Muscle layer of colon (tissue), 2 donors: ENCODE results near the gene ZNF746.
"Not testable (repeated sequence)": the region's sequence is repeated elsewhere in the genome, so short reads cannot be mapped to it uniquely, and the experiment has no call there.

Experiments
- H3K27ac ChIP-seq: one replicate; pipeline ENCODE4 v1.7.0; 2013; ENCODE audit warnings: low read depth, mild to moderate bottlenecking, low read length, moderate library complexity
- H3K27me3 ChIP-seq, 2 donors: one replicate each; pipeline ENCODE4 v1.7.0; 2013; ENCODE audit warnings: low read length in 2 of 2, mild to moderate bottlenecking in 2 of 2; ENCODE audit not compliant: insufficient read depth in 2 of 2, control insufficient read depth in 1 of 2
- H3K36me3 ChIP-seq: one replicate; pipeline ENCODE4 v1.7.0; 2013; ENCODE audit warnings: mild to moderate bottlenecking, low read length; ENCODE audit not compliant: insufficient read depth
- H3K4me1 ChIP-seq: one replicate; pipeline ENCODE4 v1.7.0; 2013; ENCODE audit warnings: mild to moderate bottlenecking, low read length; ENCODE audit not compliant: insufficient read depth
- H3K4me3 ChIP-seq, 2 donors: one replicate each; pipeline ENCODE4 v1.7.0; 2013; ENCODE audit warnings: low read length in 2 of 2, low read depth in 1 of 2, mild to moderate bottlenecking in 1 of 2, moderate library complexity in 1 of 2
- H3K9ac ChIP-seq: one replicate; pipeline ENCODE4 v1.7.0; 2013; ENCODE audit warnings: low read length
- H3K9me3 ChIP-seq: one replicate; pipeline ENCODE4 v1.7.0; 2013; ENCODE audit warnings: mild to moderate bottlenecking, low read length
- donor health status: abdominal sarcoma.
- donor health status: Adenocarcinoma of cecum.

ZNF746 gene

GRCh38 chr7:149501651-149502050 is 4.0 kb upstream of the ZNF746 start:
- H3K9ac ChIP-seq, result no peak overlapping the region
- no peaks in the 10 kb centered on the region for H3K36me3 ChIP-seq
- H3K4me3 ChIP-seq, result no peak overlapping the region
- no peaks in the 10 kb centered on the region for H3K4me1 ChIP-seq
- H3K9me3 ChIP-seq, result no peaks in the 10 kb centered on the region
- no peak overlapping the region for H3K27ac ChIP-seq
- H3K27me3 ChIP-seq, result no peaks in the 10 kb centered on the region

DNA sequence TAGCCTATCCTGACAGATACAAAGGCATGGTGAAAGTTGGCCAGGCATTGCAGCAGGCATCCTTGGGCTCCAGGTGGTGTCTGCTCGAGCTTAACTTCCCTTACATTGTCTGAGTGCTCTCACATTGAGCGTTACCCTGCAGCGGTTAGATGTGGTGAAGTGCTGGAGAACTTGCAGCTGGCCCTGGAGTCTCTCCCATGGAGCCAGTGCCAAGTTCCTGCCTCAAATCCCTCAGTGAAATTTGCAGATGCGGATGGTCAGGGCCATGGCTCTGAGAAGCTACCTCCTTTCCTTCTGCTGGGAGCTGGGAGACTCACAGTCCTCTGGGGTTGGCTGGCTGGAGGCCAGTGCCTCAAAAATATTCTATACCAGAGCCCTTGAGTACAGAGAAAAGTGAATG is 3.3 kb upstream of the ZNF746 start:
- no peak overlapping the region for H3K4me3 ChIP-seq
- no peaks in the 10 kb centered on the region for H3K9me3 ChIP-seq
- no peak overlapping the region for H3K27ac ChIP-seq
- no peak overlapping the region for H3K9ac ChIP-seq
- no peaks in the 10 kb centered on the region for H3K36me3 ChIP-seq
- peaks cover 4% of the 10 kb centered on the region for H3K4me1 ChIP-seq
- no peaks in the 10 kb centered on the region for H3K27me3 ChIP-seq

DNA sequence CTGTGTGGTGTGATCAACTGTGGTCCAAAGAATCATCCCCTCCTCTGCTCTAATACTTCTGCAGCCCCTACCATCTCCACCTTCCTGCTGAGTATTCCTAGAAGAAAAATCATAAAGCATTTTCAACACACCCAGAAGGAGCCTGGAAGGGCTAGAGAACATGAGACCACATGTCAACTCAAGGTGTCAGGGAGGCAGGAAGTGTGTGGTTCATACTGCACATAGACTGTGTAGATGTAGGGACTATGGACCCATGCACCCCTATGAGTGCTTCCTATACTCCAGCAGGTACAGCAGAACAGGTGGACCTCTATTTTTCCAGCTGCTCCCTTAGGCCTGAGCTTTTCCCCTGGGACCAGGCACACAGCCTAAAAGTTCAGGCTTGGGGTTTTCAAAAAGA is 2.6 kb upstream of the ZNF746 start:
- H3K9me3 ChIP-seq, result no peaks in the 10 kb centered on the region
- H3K27ac ChIP-seq, result no peak overlapping the region

DNA sequence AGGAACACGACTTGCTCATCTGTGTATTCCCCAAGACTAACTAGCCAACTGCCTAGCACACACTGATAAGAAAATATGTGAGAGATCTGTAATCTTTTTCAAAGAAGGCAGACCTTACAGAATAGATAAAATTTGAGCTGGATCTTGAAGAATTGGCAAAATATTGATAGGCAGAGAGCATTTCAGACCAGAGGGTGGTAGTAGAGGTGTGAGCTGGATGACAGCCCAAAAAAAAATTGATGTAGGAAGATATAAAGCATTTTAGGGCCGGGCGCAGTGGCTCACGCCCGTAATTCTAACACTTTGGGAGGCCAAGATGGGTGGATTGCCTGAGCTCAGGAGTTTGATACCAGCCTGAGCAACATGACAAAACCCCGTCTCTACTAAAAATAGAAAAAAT is 1.2 kb upstream of the ZNF746 start:
- H3K9me3 ChIP-seq, result no peaks in the 10 kb centered on the region
- no peak overlapping the region for H3K9ac ChIP-seq
- H3K27me3 ChIP-seq, result no peaks in the 10 kb centered on the region
- peaks cover 2% of the 10 kb centered on the region for H3K36me3 ChIP-seq
- peaks cover 18% of the 10 kb centered on the region for H3K4me1 ChIP-seq
- no peak overlapping the region for H3K27ac ChIP-seq
- no peak overlapping the region for H3K4me3 ChIP-seq

More for the DNA sequence above, 2.6 kb upstream of the ZNF746 start:
- Histone ChIP-seq H3K9ac (no peak overlapping the region), H3K27me3 (no peaks in the 10 kb centered on the region), H3K4me3 (no peak overlapping the region), H3K4me1 (peaks cover 11% of the 10 kb centered on the region), H3K36me3 (no peaks in the 10 kb centered on the region)

GRCh38 chr7:149496642-149497391 is 792 bp downstream of the ZNF746 start:
- H3K9ac ChIP-seq, result peak overlapping the region; percentile 57
- H3K27ac ChIP-seq, result peak overlapping the region; percentile 72
- H3K27me3 ChIP-seq, result no peaks in the 10 kb centered on the region
- H3K4me3 ChIP-seq, result peak overlapping the region; percentile 68 to 78
- peaks cover 22% of the 10 kb centered on the region for H3K36me3 ChIP-seq
- H3K4me1 ChIP-seq, result peaks cover 18% of the 10 kb centered on the region
- no peaks in the 10 kb centered on the region for H3K9me3 ChIP-seq

DNA sequence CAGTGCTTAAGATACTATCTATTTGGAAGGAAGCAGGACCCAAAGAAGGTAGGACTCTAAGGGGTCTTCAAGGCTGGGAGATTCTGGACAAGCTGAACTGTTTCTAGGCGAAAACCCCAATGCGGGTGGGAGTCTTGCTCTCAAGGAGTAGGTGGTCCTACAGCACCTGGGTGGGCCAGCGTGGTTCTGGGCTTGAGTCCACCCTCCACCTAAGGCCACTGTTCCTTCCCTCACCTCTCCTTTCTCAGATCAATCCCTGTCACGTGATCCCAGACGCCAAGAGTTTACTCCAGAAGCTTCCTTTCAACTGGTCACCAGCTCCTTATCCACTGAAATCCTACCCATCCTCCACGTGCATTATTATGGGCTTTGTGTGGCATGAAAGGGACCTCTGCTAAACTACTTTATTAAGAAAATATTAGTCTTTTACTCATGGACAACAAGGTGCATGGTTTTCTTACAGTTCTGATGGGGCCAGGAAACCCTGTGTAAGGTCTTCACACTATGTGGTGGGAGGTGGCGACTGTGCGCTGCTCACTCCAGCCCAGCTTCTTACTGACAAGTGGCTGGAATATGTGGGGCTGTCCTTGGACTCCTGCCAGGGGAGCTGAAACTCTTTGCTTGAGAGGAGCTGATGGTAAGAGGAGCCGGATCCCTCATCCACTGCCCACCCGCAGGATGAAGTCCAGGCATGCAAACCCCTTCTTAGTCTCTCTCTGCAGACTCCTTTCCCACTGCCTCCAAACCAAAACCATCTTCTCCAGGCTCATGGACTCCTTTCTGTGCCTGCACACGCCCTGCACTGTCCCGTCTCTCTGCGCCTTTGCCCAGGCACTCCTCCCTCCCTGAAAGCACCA is 1.6 kb downstream of the ZNF746 start:
- peaks cover 18% of the 10 kb centered on the region for H3K4me1 ChIP-seq
- H3K9ac ChIP-seq, result peak overlapping the region; percentile 57
- H3K36me3 ChIP-seq, result peaks cover 30% of the 10 kb centered on the region
- peak overlapping the region; percentile 72 for H3K27ac ChIP-seq
- H3K27me3 ChIP-seq, result no peaks in the 10 kb centered on the region
- H3K4me3 ChIP-seq, result peak overlapping the region in 1 of 2 donors; percentile 78
- H3K9me3 ChIP-seq, result no peaks in the 10 kb centered on the region

- peaks cover 41% of the 10 kb centered on the region for H3K36me3 ChIP-seq
- H3K9ac ChIP-seq, result no peak overlapping the region
- H3K9me3 ChIP-seq, result no peaks in the 10 kb centered on the region
- peaks cover 18% of the 10 kb centered on the region for H3K4me1 ChIP-seq
- H3K27ac ChIP-seq, result no peak overlapping the region
- no peak overlapping the region for H3K4me3 ChIP-seq
- no peaks in the 10 kb centered on the region for H3K27me3 ChIP-seq
These were observed 2.8 kb downstream of the ZNF746 start for GRCh38 chr7:149494738-149495368.

DNA sequence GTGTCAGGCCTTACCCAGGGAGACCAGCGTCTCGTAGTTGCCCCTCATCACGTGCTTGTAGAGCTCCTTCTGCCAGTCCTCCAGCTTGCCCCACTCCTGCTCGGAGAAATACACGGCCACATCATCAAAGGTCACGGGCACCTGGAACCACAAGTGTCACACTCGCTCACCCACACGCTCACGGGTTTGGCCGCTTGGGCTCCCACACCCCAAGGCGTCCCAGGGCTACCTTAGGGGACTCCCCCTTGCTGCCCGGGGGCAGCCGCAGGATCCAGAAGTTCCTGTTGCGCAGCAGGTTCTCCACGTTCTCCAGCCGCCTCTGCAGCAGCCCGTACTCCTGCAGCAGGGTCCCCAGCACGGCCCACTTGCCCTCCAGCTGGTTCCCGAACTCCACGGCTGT is 3.6 kb downstream of the ZNF746 start:
- not testable (repeated sequence) for H3K27me3 ChIP-seq, H3K9me3 ChIP-seq, H3K4me3 ChIP-seq, H3K27ac ChIP-seq, H3K9ac ChIP-seq
- peaks cover 49% of the 10 kb centered on the region for H3K36me3 ChIP-seq
- H3K4me1 ChIP-seq, result peaks cover 18% of the 10 kb centered on the region

DNA sequence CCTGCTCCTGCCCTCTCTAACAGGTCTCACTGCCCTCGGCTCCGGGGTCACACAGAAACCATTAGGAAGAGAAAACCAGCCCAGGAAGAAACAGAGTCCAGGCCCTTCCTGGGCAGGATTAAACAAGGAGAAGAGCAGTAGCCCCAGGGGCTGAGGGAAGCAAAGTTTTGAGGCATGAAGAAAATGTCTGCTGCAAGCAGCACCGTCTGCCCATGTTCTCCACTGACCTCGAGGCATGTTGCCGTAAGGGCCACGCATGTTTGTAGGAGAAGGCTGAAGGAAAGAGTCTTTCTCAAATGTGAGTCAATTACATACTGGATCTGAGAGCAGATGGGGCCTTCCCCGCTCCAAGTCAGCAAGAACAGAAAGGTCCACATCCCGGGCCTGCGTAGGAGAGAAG is 4.2 kb downstream of the ZNF746 start:
- Histone ChIP-seq H3K4me1 (peaks cover 18% of the 10 kb centered on the region), H3K36me3 (peaks cover 53% of the 10 kb centered on the region), H3K4me3 (no peak overlapping the region), H3K27ac (no peak overlapping the region), H3K27me3 (no peaks in the 10 kb centered on the region), H3K9ac (no peak overlapping the region), H3K9me3 (no peaks in the 10 kb centered on the region)

- Histone ChIP-seq H3K9ac (no peak overlapping the region), H3K4me1 (peaks cover 8% of the 10 kb centered on the region), H3K4me3 (no peak overlapping the region), H3K27me3 (no peaks in the 10 kb centered on the region), H3K36me3 (peaks cover 75% of the 10 kb centered on the region), H3K9me3 (no peaks in the 10 kb centered on the region), H3K27ac (no peak overlapping the region)
These were observed 7.4 kb downstream of the ZNF746 start for GRCh38 chr7:149490083-149490760.
